GM12878 (cell line): Measurements from ENCODE around the gene OPCML. TPM values are rescaled to one million over a fixed set of nuclear protein-coding genes. Genes with fewer than 3 reads are reported as not detected.

Experiments
- ATAC-seq: fragments of 200-7000 bp; cut with Tn5 transposase; 3 replicates; pipeline ENCODE4 v1.9.1; 2020; ENCODE audit warnings: mild to moderate bottlenecking, moderate library complexity
- BruUV-seq: library from RNA; stranded (reverse); fragments of 400-500 nt; replicated peaks from 2 replicates; lab custom pipeline; 2021; lab: Mats Ljungman, UMichigan
- CTCF ChIA-PET: fragments of 300-600 bp; sonication (Branson Sonifier 250); formaldehyde crosslinking; extraction: SDS; loops from one replicate; lab custom pipeline; 2021; ENCODE audit warnings: inconsistent platforms; lab: Yijun Ruan, JAX
- POLR2A ChIA-PET: fragments of 350-600 bp; formaldehyde crosslinking; extraction: SDS; loops from one replicate; lab custom pipeline; 2021; ENCODE audit warnings: inconsistent platforms; lab: Charles Lee
- RAD21 ChIA-PET: fragments of 300-600 bp; sonication (Branson Sonifier 250); formaldehyde crosslinking; loops from one replicate; lab custom pipeline; 2023; ENCODE audit warnings: antibody characterized with exemption; ENCODE audit not compliant: unreplicated experiment; lab: Charles Lee
- SMC1A ChIA-PET: fragments of 300-600 bp; sonication (Branson Sonifier 250); formaldehyde crosslinking; loops from one replicate; lab custom pipeline; 2023; ENCODE audit not compliant: unreplicated experiment, uncharacterized antibody; lab: Charles Lee
- DNase-seq: peaks from one replicate; pipeline ENCODE4 v3.0.0-alpha.2; 2011; ENCODE audit warnings: low read depth, low spot score
- FAIRE-seq: peaks from 3 replicates; lab custom pipeline; 2011; peaks lifted over from hg19 to GRCh38; lab: Jason Lieb, UNC
- H2AFZ ChIP-seq: 2 replicates; pipeline ENCODE4 v1.6.0; 2011; ENCODE audit warnings: low read depth, low read length, control low read depth; ENCODE audit not compliant: control insufficient read depth
- H3K27ac ChIP-seq: 2 replicates; pipeline ENCODE4 v1.5.1; 2011; ENCODE audit warnings: control low read depth; ENCODE audit not compliant: control insufficient read depth, insufficient read depth
- H3K27me3 ChIP-seq, 2 experiments: replicated peaks in 1 of 2; 2 replicates each; pipeline versions ENCODE4 v1.6.0 to v1.6.1; 2011; ENCODE audit warnings: low read length in 1 of 2; ENCODE audit not compliant: control insufficient read depth in 2 of 2, insufficient read depth in 2 of 2
- H3K36me3 ChIP-seq, 2 experiments: 2 replicates each; pipeline ENCODE4 v1.5.1; 2011; ENCODE audit warnings: low read length in 1 of 2; ENCODE audit not compliant: control insufficient read depth in 2 of 2, insufficient read depth in 2 of 2
- H3K4me1 ChIP-seq: 2 replicates; pipeline ENCODE4 v1.6.1; 2011; ENCODE audit warnings: mild to moderate bottlenecking, low read length, moderate library complexity, mixed read lengths; ENCODE audit not compliant: control insufficient read depth, insufficient read depth
- H3K4me2 ChIP-seq: 2 replicates; pipeline ENCODE4 v1.6.0; 2011; ENCODE audit warnings: control low read depth; ENCODE audit not compliant: control insufficient read depth, insufficient read depth
- H3K4me3 ChIP-seq: fragments of 200-600 bp; sonication (generic); 2 replicates; pipeline ENCODE4 v1.5.1; 2016
- H3K79me2 ChIP-seq: 2 replicates; pipeline ENCODE4 v1.6.0; 2011; ENCODE audit warnings: low read length; ENCODE audit not compliant: control insufficient read depth, insufficient read depth
- H3K9ac ChIP-seq: 2 replicates; pipeline ENCODE4 v1.8.0; 2011; ENCODE audit warnings: low read length, control low read depth, mixed read lengths; ENCODE audit not compliant: control insufficient read depth, insufficient read depth
- H3K9me3 ChIP-seq: replicated peaks from 3 replicates; pipeline ENCODE4 v1.5.1; 2011; ENCODE audit warnings: mild to moderate bottlenecking, low read length; ENCODE audit not compliant: control insufficient read depth, insufficient read depth
- H4K20me1 ChIP-seq: 2 replicates; pipeline ENCODE4 v1.6.0; 2011; ENCODE audit not compliant: control insufficient read depth, insufficient read depth
- ASH2L ChIP-seq: fragments of 300-600, 200-600 bp; sonication (generic); IDR thresholded peaks from 2 replicates; pipeline ENCODE4 v1.6.1; 2017; ENCODE audit warnings: low read depth, mild to moderate bottlenecking, borderline replicate concordance
- BCL11A ChIP-seq: IDR thresholded peaks from 2 replicates; pipeline ENCODE4 v1.6.1; 2011; ENCODE audit warnings: low read depth, low read length
- BMI1 ChIP-seq: fragments of 450-650 bp; IDR thresholded peaks from 2 replicates; pipeline ENCODE4 v1.6.1; 2016; ENCODE audit warnings: mild to moderate bottlenecking, moderate library complexity, borderline replicate concordance
- EED ChIP-seq: sonication (generic); IDR thresholded peaks from 2 replicates; pipeline ENCODE4 v1.6.1; 2016; ENCODE audit warnings: antibody characterized with exemption, low read depth
- JUNB ChIP-seq: IDR thresholded peaks from 2 replicates; pipeline ENCODE4 v1.6.1; 2016; ENCODE audit warnings: antibody characterized with exemption, mild to moderate bottlenecking
- NRF1 ChIP-seq: conservative IDR thresholded peaks from 2 replicates; pipeline ENCODE4 v1.6.1; 2011; ENCODE audit warnings: mild to moderate bottlenecking, low read depth, low read length, improper control_type of control experiment
- RFX5 ChIP-seq: IDR thresholded peaks from 2 replicates; pipeline ENCODE4 v1.6.1; 2011; ENCODE audit warnings: low read depth, low read length, improper control_type of control experiment
- RUNX3 ChIP-seq: IDR thresholded peaks from 2 replicates; pipeline ENCODE4 v1.6.1; 2012; ENCODE audit warnings: low read length, inconsistent platforms
- SIN3A ChIP-seq: IDR thresholded peaks from 2 replicates; pipeline ENCODE4 v1.6.1; 2012; ENCODE audit warnings: low read depth, low read length, improper control_type of control experiment
- SMAD1 ChIP-seq: fragments of 450-650 bp; IDR thresholded peaks from 2 replicates; pipeline ENCODE4 v1.6.1; 2018; ENCODE audit warnings: mild to moderate bottlenecking, low read depth; ENCODE audit not compliant: partially characterized antibody
- SMARCA5 ChIP-seq: fragments of 450-650 bp; IDR thresholded peaks from 2 replicates; pipeline ENCODE4 v1.6.1; 2017; ENCODE audit warnings: mild to moderate bottlenecking
- SPI1 ChIP-seq: IDR thresholded peaks from 2 replicates; pipeline ENCODE4 v1.6.1; 2011; ENCODE audit warnings: low read depth, mild to moderate bottlenecking, low read length, moderate library complexity, borderline replicate concordance; ENCODE audit not compliant: insufficient read depth
- USF1 ChIP-seq: IDR thresholded peaks from 2 replicates; pipeline ENCODE4 v1.6.1; 2011; ENCODE audit warnings: borderline replicate concordance, low read depth, mild to moderate bottlenecking, moderate library complexity, mixed read lengths, low read length; ENCODE audit not compliant: insufficient read depth; ENCODE audit errors: extremely low read length
- ZBED1 ChIP-seq: IDR thresholded peaks from 2 replicates; pipeline ENCODE4 v1.6.1; 2016; ENCODE audit warnings: borderline replicate concordance
- ZSCAN29 ChIP-seq: fragments of 450-650 bp; IDR thresholded peaks from 2 replicates; pipeline ENCODE4 v1.6.1; 2017; ENCODE audit warnings: mild to moderate bottlenecking, moderate library complexity
- WGBS: methylation state at CpG from one replicate; pipeline ENCODE4 v1.1.6; 2016; ENCODE audit warnings: low lambda C conversion rate; ENCODE audit not compliant: insufficient replicate concordance, insufficient coverage; ENCODE audit errors: missing lambda C conversion rate; 5-methylcytosine and 5-hydroxymethylcytosine counted together
- in situ Hi-C: fragments of 300-500 bp; cut with MboI; formaldehyde crosslinking; loops from 9 replicates; pipeline ENCODE4 v1.14.3; 2018; ENCODE audit warnings: mixed read lengths
- intact Hi-C: fragments of 100-400 bp; cut with micrococcal nuclease; formaldehyde crosslinking; loops from one replicate; pipeline ENCODE4 v1.14.2; 2022; ENCODE audit not compliant: unreplicated experiment
- polyA plus RNA-seq, 11 experiments: library from polyadenylated mRNA; depleted of rRNA in 4 of 11; unstranded in 6 of 11; stranded (reverse) in 5 of 11; fragments of >200 nt; fragmentation: Nextera tagmentation in 4 of 11; fragmentation: Illumina TruSeq in 1 of 11; extraction: Ambion mirVana in 4 of 11; extraction: Trizol in 1 of 11; gene quantifications; 1 replicate in 1 of 11; 2 replicates in 10 of 11; pipeline versions ENCODE4 v1.2.1 to v1.2.3, GENCODE V29; 2011 to 2016; ENCODE audit warnings: inconsistent platforms in 2 of 11, missing spikeins in 2 of 11, low read depth in 1 of 11
- total RNA-seq, 4 experiments: library from RNA; depleted of rRNA in 3 of 4; stranded (reverse); fragments of >200 nt in 3 of 4; fragmentation: Illumina TruSeq in 1 of 4; extraction: Trizol in 1 of 4; gene quantifications; 2 replicates each; pipeline versions ENCODE4 v1.2.1 to v1.2.3, GENCODE V29; 2013 to 2021
- TF ChIP-seq, protein P1 (sequence below): fragments of 450-650 bp; IDR thresholded peaks from 2 replicates; pipeline ENCODE4 v1.6.1; 2017; ENCODE audit warnings: antibody characterized with exemption, mild to moderate bottlenecking, moderate library complexity
- TF ChIP-seq, protein P2 (sequence below): fragments of 450-650 bp; IDR thresholded peaks from 2 replicates; pipeline ENCODE4 v1.6.1; 2016; ENCODE audit warnings: mild to moderate bottlenecking
- TF ChIP-seq, protein P3 (sequence below): IDR thresholded peaks from 2 replicates; pipeline ENCODE4 v1.6.1; 2012; ENCODE audit warnings: low read length, inconsistent platforms

OPCML gene
- total and polyA plus RNA-seq, 10 of the 15 experiments (the other 5 are each of a cell fraction or from before 2014, with no cell fraction given), result 0.84 TPM; not detected in 9

DNA sequence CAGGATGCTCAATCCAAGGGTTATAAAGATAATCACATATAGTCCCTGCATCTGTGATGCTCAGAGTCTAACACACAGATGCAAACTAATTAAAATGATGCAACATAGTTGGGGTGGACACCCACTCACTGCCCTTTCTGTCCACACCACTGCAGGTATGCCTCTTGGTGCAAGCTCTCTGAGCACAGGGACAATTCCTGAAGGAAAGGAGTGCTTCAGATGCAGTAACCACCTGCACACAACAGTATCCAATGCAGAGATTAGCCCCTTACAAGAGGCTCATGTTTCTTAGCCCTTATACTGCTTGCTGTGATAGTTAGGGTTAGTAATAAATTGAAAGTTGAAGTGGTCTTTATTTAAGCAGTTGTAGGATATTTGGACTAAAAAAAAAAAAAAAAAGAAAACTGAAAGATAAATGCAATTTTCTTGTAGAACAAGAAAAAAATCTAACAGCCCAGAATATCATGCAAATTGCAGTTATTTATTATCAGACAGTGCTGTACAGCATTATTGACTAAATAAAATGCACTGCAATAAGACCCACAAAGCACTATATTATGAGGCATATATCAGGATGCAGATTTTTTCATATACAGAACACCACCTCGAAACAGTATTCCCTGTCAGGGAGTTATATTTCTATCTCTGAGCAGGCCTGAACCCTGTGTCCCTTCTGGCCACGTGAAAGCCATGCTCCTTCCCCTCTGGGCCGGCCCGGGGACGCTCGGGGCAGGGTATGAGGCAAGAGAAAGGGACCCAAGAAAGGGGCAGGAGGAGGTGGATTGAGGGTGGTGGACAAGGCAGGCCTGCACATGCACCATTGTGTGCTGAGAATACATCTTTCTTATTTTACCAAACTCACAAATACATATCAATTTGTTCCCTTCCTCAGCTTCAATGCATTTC is 260.2 kb downstream of the OPCML start:
- no peak for FAIRE-seq
- in situ Hi-C loops (no loop called here), intact Hi-C loops (no loop called here)
- H3K4me3 ChIP-seq, result no peak overlapping the region
- no peak for DNase-seq
- no peaks in the 10 kb centered on the region for H3K36me3 ChIP-seq
- peaks cover 11% of the 10 kb centered on the region; the same call in 1 of the 2 replicates for H3K4me1 ChIP-seq
- ChIA-PET SMC1A (no interaction called here), RAD21 (no interaction called here), CTCF (no interaction called here), POLR2A (no interaction called here)
- no peak overlapping the region for H2AFZ ChIP-seq
- no peaks in the 10 kb centered on the region for H4K20me1 ChIP-seq
- 75% methylated on average over 6 of the region's 6 CpGs for WGBS
- no peak overlapping the region for H3K9ac ChIP-seq
- no peaks in the 10 kb centered on the region for H3K27me3 ChIP-seq
- ATAC-seq, result no peak
- no peak overlapping the region for H3K4me2 ChIP-seq
- no peaks in the 10 kb centered on the region for H3K79me2 ChIP-seq
- BruUV-seq, result no TSS peak
- H3K27ac ChIP-seq, result no peak overlapping the region
- H3K9me3 ChIP-seq, result peaks cover 4% of the 10 kb centered on the region
- TF ChIP-seq NRF1, result no peak
- no peak for TF ChIP-seq SMARCA5
- TF ChIP-seq USF1, result no peak
- TF ChIP-seq SIN3A, result no peak
- no peak for TF ChIP-seq BCL11A
- TF ChIP-seq, protein P1, sequence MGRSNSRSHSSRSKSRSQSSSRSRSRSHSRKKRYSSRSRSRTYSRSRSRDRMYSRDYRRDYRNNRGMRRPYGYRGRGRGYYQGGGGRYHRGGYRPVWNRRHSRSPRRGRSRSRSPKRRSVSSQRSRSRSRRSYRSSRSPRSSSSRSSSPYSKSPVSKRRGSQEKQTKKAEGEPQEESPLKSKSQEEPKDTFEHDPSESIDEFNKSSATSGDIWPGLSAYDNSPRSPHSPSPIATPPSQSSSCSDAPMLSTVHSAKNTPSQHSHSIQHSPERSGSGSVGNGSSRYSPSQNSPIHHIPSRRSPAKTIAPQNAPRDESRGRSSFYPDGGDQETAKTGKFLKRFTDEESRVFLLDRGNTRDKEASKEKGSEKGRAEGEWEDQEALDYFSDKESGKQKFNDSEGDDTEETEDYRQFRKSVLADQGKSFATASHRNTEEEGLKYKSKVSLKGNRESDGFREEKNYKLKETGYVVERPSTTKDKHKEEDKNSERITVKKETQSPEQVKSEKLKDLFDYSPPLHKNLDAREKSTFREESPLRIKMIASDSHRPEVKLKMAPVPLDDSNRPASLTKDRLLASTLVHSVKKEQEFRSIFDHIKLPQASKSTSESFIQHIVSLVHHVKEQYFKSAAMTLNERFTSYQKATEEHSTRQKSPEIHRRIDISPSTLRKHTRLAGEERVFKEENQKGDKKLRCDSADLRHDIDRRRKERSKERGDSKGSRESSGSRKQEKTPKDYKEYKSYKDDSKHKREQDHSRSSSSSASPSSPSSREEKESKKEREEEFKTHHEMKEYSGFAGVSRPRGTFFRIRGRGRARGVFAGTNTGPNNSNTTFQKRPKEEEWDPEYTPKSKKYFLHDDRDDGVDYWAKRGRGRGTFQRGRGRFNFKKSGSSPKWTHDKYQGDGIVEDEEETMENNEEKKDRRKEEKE, result no peak
- no peak for TF ChIP-seq RFX5
- TF ChIP-seq RUNX3, result no peak
- no peak for TF ChIP-seq BMI1
- TF ChIP-seq ZBED1, result no peak
- no peak for TF ChIP-seq SMAD1
- no peak for TF ChIP-seq SPI1
- TF ChIP-seq JUNB, result no peak
- TF ChIP-seq, protein P2, sequence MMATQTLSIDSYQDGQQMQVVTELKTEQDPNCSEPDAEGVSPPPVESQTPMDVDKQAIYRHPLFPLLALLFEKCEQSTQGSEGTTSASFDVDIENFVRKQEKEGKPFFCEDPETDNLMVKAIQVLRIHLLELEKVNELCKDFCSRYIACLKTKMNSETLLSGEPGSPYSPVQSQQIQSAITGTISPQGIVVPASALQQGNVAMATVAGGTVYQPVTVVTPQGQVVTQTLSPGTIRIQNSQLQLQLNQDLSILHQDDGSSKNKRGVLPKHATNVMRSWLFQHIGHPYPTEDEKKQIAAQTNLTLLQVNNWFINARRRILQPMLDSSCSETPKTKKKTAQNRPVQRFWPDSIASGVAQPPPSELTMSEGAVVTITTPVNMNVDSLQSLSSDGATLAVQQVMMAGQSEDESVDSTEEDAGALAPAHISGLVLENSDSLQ, result no peak
- no peak for TF ChIP-seq ZSCAN29
- no peak for TF ChIP-seq ASH2L
- TF ChIP-seq EED, result no peak
- TF ChIP-seq, protein P3, sequence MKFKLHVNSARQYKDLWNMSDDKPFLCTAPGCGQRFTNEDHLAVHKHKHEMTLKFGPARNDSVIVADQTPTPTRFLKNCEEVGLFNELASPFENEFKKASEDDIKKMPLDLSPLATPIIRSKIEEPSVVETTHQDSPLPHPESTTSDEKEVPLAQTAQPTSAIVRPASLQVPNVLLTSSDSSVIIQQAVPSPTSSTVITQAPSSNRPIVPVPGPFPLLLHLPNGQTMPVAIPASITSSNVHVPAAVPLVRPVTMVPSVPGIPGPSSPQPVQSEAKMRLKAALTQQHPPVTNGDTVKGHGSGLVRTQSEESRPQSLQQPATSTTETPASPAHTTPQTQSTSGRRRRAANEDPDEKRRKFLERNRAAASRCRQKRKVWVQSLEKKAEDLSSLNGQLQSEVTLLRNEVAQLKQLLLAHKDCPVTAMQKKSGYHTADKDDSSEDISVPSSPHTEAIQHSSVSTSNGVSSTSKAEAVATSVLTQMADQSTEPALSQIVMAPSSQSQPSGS, result no peak
